ENCODE measurements around the gene SUPT3H. TPM values are rescaled to one million over a fixed set of nuclear protein-coding genes. Genes with fewer than 3 reads are reported as not detected.

SUPT3H gene
- polyA plus RNA-seq, 1 donor (not counting 4 experiments of a cell fraction or from before 2014, with no cell fraction given): 7.6 TPM

GRCh38 chr6:44843734-44844133 is 534.0 kb downstream of the SUPT3H start:
- dilution Hi-C loops (cut with MboI; ENCODE audit: extremely low pct_ligation_motif_present, low sequenced_read_pairs): no loop called here
- no peak overlapping the region for H3K4me2 ChIP-seq (ENCODE audit: control insufficient read depth, extremely low read depth, insufficient read depth, low read depth, low read length)
- no peak for FAIRE-seq
- H3K4me1 ChIP-seq (ENCODE audit: control insufficient read depth, extremely low read depth, insufficient read depth, low read length): no peaks in the 10 kb centered on the region
- DNase-seq (ENCODE audit: low read depth, low spot score): no peak
- H3K9me3 ChIP-seq (ENCODE audit: control insufficient read depth, low read depth, low read length): no peaks in the 10 kb centered on the region
- no peak overlapping the region for H3K4me3 ChIP-seq (ENCODE audit: control insufficient read depth in 2 of 3, extremely low read depth in 1 of 3, insufficient read depth in 2 of 3, low read depth in 1 of 3, low read length in 3 of 3)
- no peak overlapping the region for H3K27ac ChIP-seq (ENCODE audit: control insufficient read depth, insufficient read depth, low read length)
- TF ChIP-seq EZH2 (IDR thresholded peaks at IDR 0.05; ENCODE audit: low read length): no peak
- TF ChIP-seq CTCF (optimal IDR thresholded peaks at IDR 0.05 in 1 of 3, IDR thresholded peaks at IDR 0.05 in 1 of 3, conservative IDR thresholded peaks at IDR 0.05 in 1 of 3; ENCODE audit: extremely low read depth in 1 of 3, insufficient read depth in 2 of 3, low read length in 3 of 3): no peak
- H3K9ac ChIP-seq (ENCODE audit: control insufficient read depth, extremely low read depth, insufficient read depth, low read length): no peak overlapping the region
- no peaks in the 10 kb centered on the region for H3K79me2 ChIP-seq (ENCODE audit: control insufficient read depth, insufficient read depth, low read length)
- H3K36me3 ChIP-seq (ENCODE audit: control insufficient read depth in 2 of 2, extremely low read depth in 1 of 2, insufficient read depth in 2 of 2, low read length in 2 of 2): no peaks in the 10 kb centered on the region
- H4K20me1 ChIP-seq (ENCODE audit: control insufficient read depth, extremely low read depth, insufficient read depth, low read length): no peaks in the 10 kb centered on the region
- no peaks in the 10 kb centered on the region for H3K9me1 ChIP-seq (ENCODE audit: control insufficient read depth, extremely low read depth, insufficient read depth, low read length)
- no peaks in the 10 kb centered on the region for H3K27me3 ChIP-seq (ENCODE audit: control insufficient read depth, extremely low read depth, insufficient read depth, low read length)
- H2AFZ ChIP-seq (ENCODE audit: control insufficient read depth, low read length): no peak overlapping the region

DNA sequence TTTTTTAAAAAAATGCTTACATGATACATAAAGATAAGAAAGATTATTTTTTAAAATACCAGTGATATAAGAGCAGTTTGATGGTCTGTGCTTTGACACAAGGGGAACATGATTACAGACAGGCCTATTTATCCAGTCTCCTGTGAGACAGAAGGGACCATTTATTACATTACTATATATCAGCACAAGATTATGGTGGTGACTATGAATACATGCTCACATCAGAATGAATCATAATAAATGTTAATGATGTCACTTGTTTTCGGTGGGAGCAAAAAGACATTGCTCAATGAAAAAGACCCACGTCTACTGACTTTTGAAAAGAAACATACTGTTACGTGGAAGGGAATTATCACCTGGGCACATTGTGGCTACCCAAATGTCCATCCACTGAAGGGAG is 535.1 kb downstream of the SUPT3H start:
- no peak for FAIRE-seq
- dilution Hi-C loops (cut with MboI; ENCODE audit: extremely low pct_ligation_motif_present, low sequenced_read_pairs): no loop called here
- DNase-seq (ENCODE audit: low read depth, low spot score): no peak

More for the DNA sequence above, 535.1 kb downstream of the SUPT3H start:
- Histone ChIP-seq H3K9ac (ENCODE audit: control insufficient read depth, extremely low read depth, insufficient read depth, low read length) (no peak overlapping the region), H3K79me2 (ENCODE audit: control insufficient read depth, insufficient read depth, low read length) (no peaks in the 10 kb centered on the region), H2AFZ (ENCODE audit: control insufficient read depth, low read length) (no peak overlapping the region), H3K9me3 (ENCODE audit: control insufficient read depth, low read depth, low read length) (no peaks in the 10 kb centered on the region), H3K36me3 (ENCODE audit: control insufficient read depth in 2 of 2, extremely low read depth in 1 of 2, insufficient read depth in 2 of 2, low read length in 2 of 2) (no peaks in the 10 kb centered on the region), H3K4me3 (ENCODE audit: control insufficient read depth in 2 of 3, extremely low read depth in 1 of 3, insufficient read depth in 2 of 3, low read depth in 1 of 3, low read length in 3 of 3) (no peak overlapping the region), H3K27ac (ENCODE audit: control insufficient read depth, insufficient read depth, low read length) (no peak overlapping the region), H3K4me2 (ENCODE audit: control insufficient read depth, extremely low read depth, insufficient read depth, low read depth, low read length) (no peak overlapping the region), H4K20me1 (ENCODE audit: control insufficient read depth, extremely low read depth, insufficient read depth, low read length) (no peaks in the 10 kb centered on the region), H3K4me1 (ENCODE audit: control insufficient read depth, extremely low read depth, insufficient read depth, low read length) (no peaks in the 10 kb centered on the region), H3K9me1 (ENCODE audit: control insufficient read depth, extremely low read depth, insufficient read depth, low read length) (no peaks in the 10 kb centered on the region), H3K27me3 (ENCODE audit: control insufficient read depth, extremely low read depth, insufficient read depth, low read length) (no peaks in the 10 kb centered on the region)
- no peak for TF ChIP-seq CTCF (optimal IDR thresholded peaks at IDR 0.05 in 1 of 3, IDR thresholded peaks at IDR 0.05 in 1 of 3, conservative IDR thresholded peaks at IDR 0.05 in 1 of 3; ENCODE audit: extremely low read depth in 1 of 3, insufficient read depth in 2 of 3, low read length in 3 of 3)
- TF ChIP-seq EZH2 (IDR thresholded peaks at IDR 0.05; ENCODE audit: low read length): no peak
